ENCODE results near the gene WDR62. TPM values are rescaled to one million over a fixed set of nuclear protein-coding genes. Genes with fewer than 3 reads are reported as not detected.

WDR62 gene
- total and polyA plus RNA-seq, 10 of the 15 experiments (the other 5 are each of a cell fraction or from before 2014, with no cell fraction given) = 0.08 to 20.6 (median 10.9) TPM

DNA sequence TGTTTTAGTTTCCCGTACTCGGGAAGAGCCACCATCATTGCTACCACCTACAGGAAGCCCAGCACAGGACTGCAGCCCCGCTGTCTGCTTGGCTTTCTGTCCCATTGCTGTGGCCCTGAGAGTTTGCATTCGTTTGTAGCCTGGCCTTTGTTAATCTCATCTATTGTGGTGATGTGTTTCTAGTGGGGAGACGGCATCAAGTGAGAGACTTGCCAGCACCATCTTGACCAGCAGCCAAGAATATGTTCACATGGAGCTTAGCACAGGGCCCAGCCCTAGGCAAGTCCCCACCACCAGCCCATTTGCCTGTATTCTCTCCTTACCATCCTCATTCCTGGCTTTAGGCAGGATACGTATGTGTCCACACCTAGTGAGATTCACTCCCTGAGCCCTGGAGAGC is 39.0 kb downstream of the WDR62 start:
- Histone ChIP-seq H2AFZ (ENCODE audit: control insufficient read depth, low read depth, low read length) (no peak overlapping the region; the same call in 1 of the 2 replicates), H3K9ac (ENCODE audit: control insufficient read depth, insufficient read depth, low read length) (no peak overlapping the region), H3K27ac (ENCODE audit: control insufficient read depth, insufficient read depth) (no peak overlapping the region), H3K9me3 (replicated peaks; ENCODE audit: control insufficient read depth, insufficient read depth, low read length) (no peaks in the 10 kb centered on the region), H3K27me3 (replicated peaks in 1 of 2; ENCODE audit: control insufficient read depth in 2 of 2, insufficient read depth in 2 of 2, low read length in 1 of 2) (no peaks in the 10 kb centered on the region), H3K4me3 (no peak overlapping the region), H3K4me1 (ENCODE audit: control insufficient read depth, insufficient read depth, low read length) (peaks cover 13% of the 10 kb centered on the region), H3K4me2 (ENCODE audit: control insufficient read depth, insufficient read depth) (no peak overlapping the region), H4K20me1 (ENCODE audit: control insufficient read depth, insufficient read depth) (no peaks in the 10 kb centered on the region), H3K79me2 (ENCODE audit: control insufficient read depth, insufficient read depth, low read length) (no peaks in the 10 kb centered on the region), H3K36me3 (ENCODE audit: control insufficient read depth in 2 of 2, insufficient read depth in 2 of 2, low read length in 1 of 2) (peaks cover 0 to 28% of the 10 kb centered on the region in 2 experiments)
- BruUV-seq (replicated peaks) = no TSS peak
- FAIRE-seq (peak; percentile 47), ATAC-seq (no peak), DNase-seq (ENCODE audit: low read depth, low spot score) (no peak)
- WGBS (ENCODE audit: insufficient coverage, insufficient replicate concordance, low lambda C conversion rate, missing lambda C conversion rate) = 65% methylated on average over 6 of the region's 6 CpGs
- TF ChIP-seq MEF2A (IDR thresholded peaks at IDR 0.05; ENCODE audit: insufficient read depth, low read depth, low read length) = no peak
- RAD21 ChIA-PET (ENCODE audit: unreplicated experiment) = no interaction called here
- in situ Hi-C loops (cut with MboI) = no loop called here
- SMC1A ChIA-PET (ENCODE audit: uncharacterized antibody, unreplicated experiment) = no interaction called here
- CTCF ChIA-PET = no interaction called here
- POLR2A ChIA-PET = no interaction called here
- intact Hi-C loops (cut with micrococcal nuclease; ENCODE audit: unreplicated experiment) = no loop called here

DNA sequence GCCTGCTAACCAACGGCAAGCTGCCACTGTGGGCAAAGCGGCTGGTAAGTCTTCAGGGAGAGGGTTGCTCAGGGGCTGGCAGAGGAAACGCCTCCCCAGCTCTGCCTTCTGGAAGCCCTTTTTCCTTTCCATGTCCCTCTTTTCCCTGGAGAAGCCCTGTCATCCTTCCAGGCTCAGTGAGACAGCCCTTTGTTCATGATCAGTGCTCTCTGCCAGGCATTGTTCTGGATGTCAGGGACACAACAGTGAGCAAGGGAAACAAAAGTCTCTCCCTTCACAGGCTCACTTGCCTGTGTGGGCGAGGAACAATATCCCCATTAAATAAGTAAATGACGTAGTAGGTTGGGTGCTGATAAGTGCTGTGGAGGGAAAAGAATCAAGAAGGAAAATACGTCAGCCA is 42.3 kb downstream of the WDR62 start:
- Histone ChIP-seq H3K4me2 (ENCODE audit: control insufficient read depth, insufficient read depth) (no peak overlapping the region), H2AFZ (ENCODE audit: control insufficient read depth, low read depth, low read length) (no peak overlapping the region), H3K36me3 (ENCODE audit: control insufficient read depth in 2 of 2, insufficient read depth in 2 of 2, low read length in 1 of 2) (peaks cover 0 to 23% of the 10 kb centered on the region in 2 experiments), H3K4me3 (no peak overlapping the region), H3K27ac (ENCODE audit: control insufficient read depth, insufficient read depth) (no peak overlapping the region), H4K20me1 (ENCODE audit: control insufficient read depth, insufficient read depth) (no peaks in the 10 kb centered on the region), H3K4me1 (ENCODE audit: control insufficient read depth, insufficient read depth, low read length) (peaks cover 13% of the 10 kb centered on the region), H3K27me3 (replicated peaks in 1 of 2; ENCODE audit: control insufficient read depth in 2 of 2, insufficient read depth in 2 of 2, low read length in 1 of 2) (no peaks in the 10 kb centered on the region), H3K79me2 (ENCODE audit: control insufficient read depth, insufficient read depth, low read length) (no peaks in the 10 kb centered on the region), H3K9me3 (replicated peaks; ENCODE audit: control insufficient read depth, insufficient read depth, low read length) (no peaks in the 10 kb centered on the region), H3K9ac (ENCODE audit: control insufficient read depth, insufficient read depth, low read length) (no peak overlapping the region)
- no TSS peak for BruUV-seq (replicated peaks)
- SMC1A ChIA-PET (ENCODE audit: uncharacterized antibody, unreplicated experiment) = no interaction called here
- no peak for DNase-seq (ENCODE audit: low read depth, low spot score)
- CTCF ChIA-PET = no interaction called here
- in situ Hi-C loops (cut with MboI) = no loop called here
- WGBS (ENCODE audit: insufficient coverage, insufficient replicate concordance, low lambda C conversion rate, missing lambda C conversion rate) = 95% methylated on average over 6 of the region's 6 CpGs
- POLR2A ChIA-PET = no interaction called here
- FAIRE-seq = no peak
- intact Hi-C loops (cut with micrococcal nuclease; ENCODE audit: unreplicated experiment) = no loop called here
- RAD21 ChIA-PET (ENCODE audit: unreplicated experiment) = no interaction called here
- no peak for ATAC-seq
- TF ChIP-seq HDGF (IDR thresholded peaks at IDR 0.05) (no peak), ZNF217 (IDR thresholded peaks at IDR 0.05) (no peak)
